GM21390 (cell line): ENCODE data around the gene OR52J3.

ENCODE experiments used
- ATAC-seq: cut with Tn5 transposase; IDR thresholded peaks from one replicate; pipeline ENCODE4 v1.9.1; 2021; ENCODE audit not compliant: unreplicated experiment

OR52J3 gene

DNA sequence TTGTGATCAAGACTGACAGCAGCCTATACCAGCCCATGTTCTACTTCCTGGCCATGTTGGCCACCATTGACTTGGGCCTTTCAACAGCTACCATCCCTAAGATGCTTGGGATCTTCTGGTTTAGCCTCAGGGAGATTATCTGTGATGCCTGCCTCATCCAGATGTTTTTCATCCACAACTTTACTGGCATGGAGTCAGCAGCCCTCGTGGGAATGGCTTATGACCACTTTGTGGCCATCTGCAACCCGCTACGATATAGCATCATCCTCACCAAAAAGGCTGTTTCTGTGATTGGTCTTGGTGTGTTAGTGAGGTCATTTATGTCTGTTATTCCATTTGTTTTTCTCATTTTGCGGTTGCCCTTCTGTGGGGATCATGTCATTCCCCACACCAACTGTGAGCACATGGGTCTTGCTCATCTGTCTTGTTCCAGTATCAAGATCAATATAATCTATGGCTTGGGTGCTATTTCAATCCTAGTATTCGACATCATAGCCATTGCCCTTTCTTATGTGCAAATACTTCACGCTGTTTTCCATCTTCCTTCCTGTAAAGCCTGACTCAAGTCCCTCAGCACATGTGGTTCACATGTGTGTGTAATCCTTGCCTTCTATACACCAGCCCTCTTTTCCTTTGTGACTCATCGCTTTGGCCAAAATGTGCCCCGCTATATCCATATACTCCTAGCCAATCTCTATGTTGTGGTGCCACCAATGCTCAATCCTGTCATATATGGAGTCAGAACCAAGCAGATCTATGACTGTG lies 46.7 kb downstream of the OR52J3 start:
- no peak for ATAC-seq

DNA sequence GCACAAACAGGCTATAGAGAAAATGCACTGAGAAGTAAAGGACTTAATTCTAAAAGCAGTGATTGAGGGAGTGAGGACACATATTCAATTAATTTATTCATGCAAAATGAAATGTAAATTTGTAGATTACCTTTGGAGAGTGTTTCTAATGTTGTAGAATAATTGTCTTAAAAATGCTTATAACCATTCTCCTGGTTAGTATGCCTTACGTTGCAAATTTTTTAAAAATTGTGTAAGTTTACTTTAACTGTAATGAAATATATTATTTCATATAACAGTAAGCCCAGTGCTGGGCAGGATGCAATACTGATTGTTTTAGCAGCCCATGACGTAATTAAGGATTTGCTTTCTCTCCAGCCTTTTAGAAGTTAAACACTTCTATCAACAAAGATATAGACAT lies 49.7 kb downstream of the OR52J3 start:
- ATAC-seq: no peak
